ENCODE results near the gene ZDHHC7. TPM values are rescaled to one million over a fixed set of nuclear protein-coding genes. Genes with fewer than 3 reads are reported as not detected.
A peak's percentile ranks its signal among the peaks of the same experiment; 100 is the strongest.

The ZDHHC7 gene
- total RNA-seq, 2 experiments from 2014 or later: 30.5 to 33.7 TPM

GRCh38 chr16:84937196-84938005, 73.9 kb downstream of the ZDHHC7 start:
- Mint-ChIP-seq H3K4me1 (no peaks in the 10 kb centered on the region), H3K9me3 (no peaks in the 10 kb centered on the region), H3K27ac (no peak overlapping the region), H3K27me3 (peaks cover under 1% of the 10 kb centered on the region), H3K4me3 (no peak overlapping the region), H3K36me3 (no peaks in the 10 kb centered on the region)
- POLR2A ChIA-PET: interaction anchor here (0.7 kb wide), 1 partner anchor 804 kb away, joined by 3 read pairs; no protein-coding TSS in a partner anchor
- no peak for DNase-seq
- ATAC-seq (ENCODE audit: low read depth): no peak

DNA sequence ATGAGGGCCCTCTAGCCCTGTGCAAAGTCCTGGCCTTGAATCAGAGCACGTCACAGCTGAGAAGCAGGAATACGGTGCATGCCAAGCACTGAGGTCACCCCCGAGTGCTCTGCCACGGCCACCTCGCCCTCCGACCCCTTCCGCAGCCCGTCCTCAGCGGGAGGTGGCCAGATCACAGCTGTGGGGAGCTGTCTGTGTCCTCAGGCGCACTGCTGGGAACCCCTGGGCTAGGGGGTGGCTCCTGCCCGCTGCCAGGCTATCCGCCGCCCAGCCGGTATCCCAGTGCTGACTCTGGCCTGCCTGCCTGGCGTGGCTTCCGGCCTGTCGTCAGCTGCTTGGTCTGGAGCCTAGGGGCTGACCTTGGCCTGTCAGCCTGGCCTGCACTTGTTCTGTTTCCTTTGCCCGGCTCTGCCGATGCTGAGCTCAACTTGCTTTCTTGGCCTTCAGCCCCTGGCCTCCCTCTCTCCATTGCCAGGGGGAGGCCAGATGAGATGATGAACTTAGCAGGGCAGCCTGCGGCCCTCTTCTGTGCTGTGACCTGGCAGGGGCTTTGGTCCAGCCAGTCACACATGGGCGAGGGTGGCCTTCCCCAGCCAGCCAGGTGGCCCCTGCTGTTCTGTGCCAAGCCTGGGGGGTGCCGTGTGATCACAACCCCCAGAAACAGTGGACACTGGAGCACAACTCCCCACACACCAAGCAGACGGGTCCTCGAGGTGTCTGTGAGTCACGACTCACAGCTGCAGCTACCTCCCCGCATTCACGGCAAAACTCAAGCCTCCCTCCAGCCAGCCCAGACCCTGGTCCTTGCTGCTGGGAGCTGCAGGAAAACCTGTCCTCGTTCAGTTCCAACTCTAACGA, 77.3 kb downstream of the ZDHHC7 start:
- Mint-ChIP-seq H3K36me3 (no peaks in the 10 kb centered on the region), H3K9me3 (no peaks in the 10 kb centered on the region), H3K27ac (no peak overlapping the region), H3K4me1 (no peaks in the 10 kb centered on the region), H3K27me3 (no peaks in the 10 kb centered on the region), H3K4me3 (no peak overlapping the region)
- DNase-seq (no peak), ATAC-seq (ENCODE audit: low read depth) (no peak)
- POLR2A ChIA-PET: no interaction called here

DNA sequence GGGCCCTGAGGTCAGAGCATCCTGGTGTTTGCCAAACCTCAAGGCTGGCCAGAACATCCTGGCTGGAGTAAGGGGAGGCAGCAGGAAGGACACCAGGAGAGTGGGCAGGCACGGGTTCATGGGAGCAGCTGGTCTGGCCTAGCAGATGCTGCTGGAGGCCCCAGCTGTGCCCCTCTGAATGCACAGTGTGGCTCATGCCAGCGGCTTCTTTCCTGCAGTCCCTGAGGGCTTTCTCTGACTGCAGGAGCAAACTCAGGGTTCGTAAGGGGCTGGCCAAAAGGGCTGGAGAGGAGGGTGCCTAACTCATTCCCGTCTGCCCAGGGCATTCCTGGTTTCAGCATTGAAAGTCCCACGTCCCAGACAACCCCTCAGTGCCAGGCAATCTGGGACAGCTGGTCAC, 78.7 kb downstream of the ZDHHC7 start:
- POLR2A ChIA-PET: no interaction called here
- Mint-ChIP-seq H3K27me3 (no peaks in the 10 kb centered on the region), H3K4me3 (no peak overlapping the region), H3K9me3 (no peaks in the 10 kb centered on the region), H3K36me3 (no peaks in the 10 kb centered on the region), H3K4me1 (no peaks in the 10 kb centered on the region), H3K27ac (no peak overlapping the region)
- no peak for ATAC-seq (ENCODE audit: low read depth)
- no peak for DNase-seq

DNA sequence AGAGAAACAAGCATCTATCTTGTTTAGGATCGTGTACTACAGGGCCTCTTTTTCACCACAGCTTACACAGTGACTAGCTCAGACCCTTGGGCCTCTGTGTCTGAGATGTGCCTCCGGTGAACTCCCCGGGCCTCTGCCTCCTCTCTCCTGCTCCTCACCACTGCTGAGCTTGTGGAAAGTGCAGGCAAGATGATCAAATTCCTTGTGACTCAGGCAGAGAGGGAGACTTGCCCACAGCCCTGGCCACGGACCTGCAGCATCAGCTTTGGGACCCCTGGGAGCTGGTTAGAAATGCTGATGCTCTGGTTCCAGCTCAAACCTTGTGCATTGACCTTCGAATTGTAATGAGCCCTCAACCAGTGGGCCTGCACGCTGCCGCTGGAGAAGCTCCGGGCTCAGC, 79.8 kb downstream of the ZDHHC7 start:
- ATAC-seq (ENCODE audit: low read depth): no peak
- no peak overlapping the region for H3K27ac Mint-ChIP-seq
- H3K9me3 Mint-ChIP-seq: no peaks in the 10 kb centered on the region
- DNase-seq: no peak
- H3K4me3 Mint-ChIP-seq: no peak overlapping the region
- POLR2A ChIA-PET: no interaction called here
- H3K36me3 Mint-ChIP-seq: no peaks in the 10 kb centered on the region
- no peaks in the 10 kb centered on the region for H3K4me1 Mint-ChIP-seq
- no peaks in the 10 kb centered on the region for H3K27me3 Mint-ChIP-seq

- Mint-ChIP-seq H3K27me3 (no peaks in the 10 kb centered on the region), H3K36me3 (no peaks in the 10 kb centered on the region), H3K27ac (no peak overlapping the region), H3K9me3 (no peaks in the 10 kb centered on the region), H3K4me3 (no peak overlapping the region), H3K4me1 (no peaks in the 10 kb centered on the region)
- DNase-seq: no peak
- POLR2A ChIA-PET: no interaction called here
- ATAC-seq (ENCODE audit: low read depth): no peak
Measured at GRCh38 chr16:84931107-84931494, 80.2 kb downstream of the ZDHHC7 start.

- peak; percentile 15 for ATAC-seq (ENCODE audit: low read depth)
- H3K27ac Mint-ChIP-seq: no peak overlapping the region
- DNase-seq: no peak
- H3K9me3 Mint-ChIP-seq: no peaks in the 10 kb centered on the region
- POLR2A ChIA-PET: no interaction called here
- H3K4me1 Mint-ChIP-seq: no peaks in the 10 kb centered on the region
- H3K36me3 Mint-ChIP-seq: no peaks in the 10 kb centered on the region
- H3K4me3 Mint-ChIP-seq: no peak overlapping the region
- no peaks in the 10 kb centered on the region for H3K27me3 Mint-ChIP-seq
Measured at GRCh38 chr16:84930298-84931106, 80.8 kb downstream of the ZDHHC7 start.

GRCh38 chr16:84929421-84930297, 81.7 kb downstream of the ZDHHC7 start:
- ATAC-seq (ENCODE audit: low read depth) (no peak), DNase-seq (no peak)
- no peaks in the 10 kb centered on the region for H3K36me3 Mint-ChIP-seq
- no peaks in the 10 kb centered on the region for H3K27me3 Mint-ChIP-seq
- H3K4me3 Mint-ChIP-seq: no peak overlapping the region
- H3K9me3 Mint-ChIP-seq: no peaks in the 10 kb centered on the region
- POLR2A ChIA-PET: no interaction called here
- no peaks in the 10 kb centered on the region for H3K4me1 Mint-ChIP-seq
- no peak overlapping the region for H3K27ac Mint-ChIP-seq

DNA sequence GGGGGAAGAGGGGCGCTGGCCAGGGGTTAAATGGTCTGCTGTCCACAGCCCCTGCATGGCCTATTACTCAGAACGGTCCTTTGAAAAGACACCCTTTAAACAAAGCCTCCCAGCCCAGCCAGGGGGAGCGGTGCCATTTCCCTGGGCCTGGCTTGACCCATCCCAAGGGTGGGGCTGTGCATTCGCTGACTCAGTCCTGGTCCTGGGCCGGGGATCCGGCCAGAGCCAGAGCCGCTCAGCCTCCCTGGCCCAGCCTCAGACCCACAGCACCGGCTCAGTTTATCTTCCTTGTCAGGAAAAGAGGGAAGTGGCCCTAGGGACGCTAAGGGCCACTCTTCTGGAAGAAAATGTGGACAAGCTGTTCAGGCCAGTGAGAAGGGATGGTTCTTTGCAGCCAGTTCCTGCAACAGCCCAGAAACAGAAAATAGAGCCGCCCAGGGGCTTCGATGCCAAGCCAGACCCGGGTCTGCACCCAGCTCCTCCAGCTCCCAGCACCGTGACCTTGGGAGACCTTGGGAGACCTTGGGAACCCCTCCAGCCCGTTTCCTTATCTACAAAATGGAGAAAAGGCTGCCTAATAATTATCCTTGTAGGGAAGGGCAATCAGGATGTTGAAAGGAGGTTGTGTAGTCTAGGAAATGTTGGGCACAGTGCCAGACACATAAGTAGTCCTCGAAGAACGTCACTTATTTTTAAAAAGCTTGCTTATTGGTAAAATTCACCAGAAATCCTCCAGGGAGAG, 82.5 kb downstream of the ZDHHC7 start:
- ATAC-seq (ENCODE audit: low read depth) (no peak), DNase-seq (no peak)
- Mint-ChIP-seq H3K27ac (no peak overlapping the region), H3K27me3 (no peaks in the 10 kb centered on the region), H3K4me3 (no peak overlapping the region), H3K9me3 (no peaks in the 10 kb centered on the region), H3K36me3 (no peaks in the 10 kb centered on the region), H3K4me1 (no peaks in the 10 kb centered on the region)
- POLR2A ChIA-PET: no interaction called here

GRCh38 chr16:84927621-84928591, 83.4 kb downstream of the ZDHHC7 start:
- ATAC-seq (ENCODE audit: low read depth) (no peak), DNase-seq (no peak)
- H3K9me3 Mint-ChIP-seq: no peaks in the 10 kb centered on the region
- POLR2A ChIA-PET: no interaction called here
- no peaks in the 10 kb centered on the region for H3K27me3 Mint-ChIP-seq
- no peak overlapping the region for H3K4me3 Mint-ChIP-seq
- H3K36me3 Mint-ChIP-seq: no peaks in the 10 kb centered on the region
- H3K4me1 Mint-ChIP-seq: no peaks in the 10 kb centered on the region
- no peak overlapping the region for H3K27ac Mint-ChIP-seq

DNA sequence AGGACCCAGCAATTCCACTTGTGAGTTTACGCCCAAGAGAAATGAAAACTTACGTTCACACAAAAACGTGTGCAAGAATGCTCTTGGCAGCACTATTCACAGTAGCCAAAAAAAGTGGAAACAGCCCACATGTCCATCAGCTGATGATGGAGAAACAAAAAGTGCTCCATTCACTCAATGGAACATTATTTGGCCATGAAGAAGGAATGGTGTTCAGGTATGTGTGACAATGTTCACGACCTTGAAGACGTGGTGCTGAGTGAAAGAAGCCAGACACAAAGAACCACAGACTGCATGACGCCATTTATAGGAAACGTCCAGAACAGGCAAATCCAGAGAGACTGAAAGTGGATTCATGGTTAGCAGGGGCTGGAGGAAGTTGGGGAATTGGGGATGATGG, 84.9 kb downstream of the ZDHHC7 start:
- ATAC-seq (ENCODE audit: low read depth): no peak
- H3K36me3 Mint-ChIP-seq: no peaks in the 10 kb centered on the region
- no peaks in the 10 kb centered on the region for H3K27me3 Mint-ChIP-seq
- POLR2A ChIA-PET: no interaction called here
- no peak overlapping the region for H3K4me3 Mint-ChIP-seq
- no peak for DNase-seq
- no peaks in the 10 kb centered on the region for H3K4me1 Mint-ChIP-seq
- no peaks in the 10 kb centered on the region for H3K9me3 Mint-ChIP-seq
- H3K27ac Mint-ChIP-seq: no peak overlapping the region

GRCh38 chr16:84925773-84926372, 85.5 kb downstream of the ZDHHC7 start:
- no peak overlapping the region for H3K27ac Mint-ChIP-seq
- no peaks in the 10 kb centered on the region for H3K36me3 Mint-ChIP-seq
- no peak for ATAC-seq (ENCODE audit: low read depth)
- DNase-seq: no peak
- H3K4me3 Mint-ChIP-seq: no peak overlapping the region
- H3K9me3 Mint-ChIP-seq: no peaks in the 10 kb centered on the region
- no peaks in the 10 kb centered on the region for H3K27me3 Mint-ChIP-seq
- POLR2A ChIA-PET: no interaction called here
- no peaks in the 10 kb centered on the region for H3K4me1 Mint-ChIP-seq
